Measurements from ENCODE around the gene RAB44. TPM values are rescaled to one million over a fixed set of nuclear protein-coding genes. Genes with fewer than 3 reads are reported as not detected.
A peak's percentile ranks its signal among the peaks of the same experiment; 100 is the strongest.

RAB44 gene
- total and polyA plus RNA-seq, 2 donors from 2014 or later: 1.5 TPM; not detected in 1

DNA sequence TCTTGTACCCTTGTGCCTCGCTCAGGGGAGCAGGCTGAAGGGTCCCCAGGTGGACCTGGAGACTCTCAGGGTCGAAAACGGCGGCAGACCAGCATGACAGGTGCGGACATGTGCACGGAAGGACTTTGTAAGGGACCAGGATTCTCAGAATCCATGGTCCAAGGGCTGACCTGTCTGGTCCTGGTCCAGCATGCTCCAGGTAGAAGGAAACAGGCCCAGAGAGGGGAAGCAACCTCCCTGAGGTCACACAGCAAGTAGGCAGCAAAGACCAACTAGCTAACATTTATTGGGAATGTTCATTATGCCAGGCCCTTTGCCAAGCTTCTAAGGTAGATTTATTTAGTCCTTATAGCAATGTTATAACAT is 13.2 kb upstream of the RAB44 start:
- no peak for DNase-seq
- Histone ChIP-seq H3K4me1 (ENCODE audit: control insufficient read depth in 2 of 3, insufficient read depth in 2 of 3, low read depth in 1 of 3, low read length in 3 of 3) (peaks cover 0 to 16% (median 13%) of the 10 kb centered on the region in 3 donors), H3K4me3 (ENCODE audit: low read length in 3 of 3) (no peak overlapping the region), H3K9ac (ENCODE audit: low read length in 3 of 3) (no peak overlapping the region), H3K27ac (ENCODE audit: low read depth in 2 of 2, low read length in 2 of 2) (no peak overlapping the region), H3K9me3 (ENCODE audit: control insufficient read depth in 2 of 3, insufficient read depth in 1 of 3, low read length in 3 of 3) (no peaks in the 10 kb centered on the region), H3K36me3 (ENCODE audit: control insufficient read depth in 2 of 3, insufficient read depth in 3 of 3, low read length in 3 of 3) (peaks cover 0 to 20% (median 8%) of the 10 kb centered on the region in 3 donors), H3K27me3 (ENCODE audit: control insufficient read depth, insufficient read depth, low read length) (no peaks in the 10 kb centered on the region)
- TF ChIP-seq, protein P1, sequence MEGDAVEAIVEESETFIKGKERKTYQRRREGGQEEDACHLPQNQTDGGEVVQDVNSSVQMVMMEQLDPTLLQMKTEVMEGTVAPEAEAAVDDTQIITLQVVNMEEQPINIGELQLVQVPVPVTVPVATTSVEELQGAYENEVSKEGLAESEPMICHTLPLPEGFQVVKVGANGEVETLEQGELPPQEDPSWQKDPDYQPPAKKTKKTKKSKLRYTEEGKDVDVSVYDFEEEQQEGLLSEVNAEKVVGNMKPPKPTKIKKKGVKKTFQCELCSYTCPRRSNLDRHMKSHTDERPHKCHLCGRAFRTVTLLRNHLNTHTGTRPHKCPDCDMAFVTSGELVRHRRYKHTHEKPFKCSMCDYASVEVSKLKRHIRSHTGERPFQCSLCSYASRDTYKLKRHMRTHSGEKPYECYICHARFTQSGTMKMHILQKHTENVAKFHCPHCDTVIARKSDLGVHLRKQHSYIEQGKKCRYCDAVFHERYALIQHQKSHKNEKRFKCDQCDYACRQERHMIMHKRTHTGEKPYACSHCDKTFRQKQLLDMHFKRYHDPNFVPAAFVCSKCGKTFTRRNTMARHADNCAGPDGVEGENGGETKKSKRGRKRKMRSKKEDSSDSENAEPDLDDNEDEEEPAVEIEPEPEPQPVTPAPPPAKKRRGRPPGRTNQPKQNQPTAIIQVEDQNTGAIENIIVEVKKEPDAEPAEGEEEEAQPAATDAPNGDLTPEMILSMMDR (IDR thresholded peaks at IDR 0.05; ENCODE audit: borderline replicate concordance, extremely low read depth, insufficient read depth): no peak
- intact Hi-C loops (cut with DNase I): no loop called here
- no peak for FAIRE-seq

DNA sequence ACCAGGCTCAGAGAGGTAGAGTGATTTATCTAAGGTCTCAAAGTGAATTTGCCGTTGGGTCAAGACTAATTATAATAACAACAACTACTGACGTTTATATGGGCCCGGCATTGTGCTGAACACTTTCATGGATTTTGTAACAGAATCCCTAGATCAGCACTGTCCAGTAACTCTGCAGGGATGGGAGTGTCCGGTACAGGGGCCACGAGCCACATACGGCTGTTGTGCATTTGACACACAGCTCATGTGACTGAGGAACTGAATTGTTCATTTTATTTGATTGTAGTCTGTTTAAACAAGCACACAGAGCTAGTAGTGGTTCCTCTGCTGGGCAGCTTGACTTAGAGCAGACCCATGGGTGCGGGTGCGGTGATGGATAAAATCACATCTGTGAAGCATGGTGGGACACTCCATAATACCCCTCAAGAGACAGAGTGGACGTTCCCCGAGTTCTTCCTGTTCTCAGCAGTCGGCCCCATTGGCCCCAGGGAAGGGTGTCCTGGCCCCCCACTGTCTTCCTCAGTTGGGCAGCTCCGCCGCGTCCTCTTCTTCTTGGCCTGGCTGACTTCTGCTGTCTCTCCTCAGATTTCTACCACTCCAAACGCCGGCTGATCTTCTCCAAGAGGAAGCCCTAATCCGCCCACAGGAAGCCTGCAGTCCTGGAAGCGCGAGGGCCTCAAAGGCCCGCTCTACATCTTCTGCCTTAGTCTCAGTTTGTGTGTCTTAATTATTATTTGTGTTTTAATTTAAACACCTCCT is 12.3 kb upstream of the RAB44 start:
- intact Hi-C loops (cut with DNase I): no loop called here
- H3K27ac ChIP-seq (ENCODE audit: low read depth in 2 of 2, low read length in 2 of 2): peak overlapping the region in 1 of 2 donors; percentile 14
- no peak overlapping the region for H3K9ac ChIP-seq (ENCODE audit: low read length in 3 of 3)
- no peak overlapping the region for H3K4me3 ChIP-seq (ENCODE audit: low read length in 3 of 3)
- no peaks in the 10 kb centered on the region for H3K9me3 ChIP-seq (ENCODE audit: control insufficient read depth in 2 of 3, insufficient read depth in 1 of 3, low read length in 3 of 3)
- TF ChIP-seq, protein P1 (IDR thresholded peaks at IDR 0.05; ENCODE audit: borderline replicate concordance, extremely low read depth, insufficient read depth): no peak
- no peaks in the 10 kb centered on the region for H3K27me3 ChIP-seq (ENCODE audit: control insufficient read depth, insufficient read depth, low read length)
- peaks cover 0 to 16% (median 13%) of the 10 kb centered on the region in 3 donors for H3K4me1 ChIP-seq (ENCODE audit: control insufficient read depth in 2 of 3, insufficient read depth in 2 of 3, low read depth in 1 of 3, low read length in 3 of 3)
- DNase-seq (no peak), FAIRE-seq (no peak)
- peaks cover 0 to 20% (median 8%) of the 10 kb centered on the region in 3 donors for H3K36me3 ChIP-seq (ENCODE audit: control insufficient read depth in 2 of 3, insufficient read depth in 3 of 3, low read length in 3 of 3)

DNA sequence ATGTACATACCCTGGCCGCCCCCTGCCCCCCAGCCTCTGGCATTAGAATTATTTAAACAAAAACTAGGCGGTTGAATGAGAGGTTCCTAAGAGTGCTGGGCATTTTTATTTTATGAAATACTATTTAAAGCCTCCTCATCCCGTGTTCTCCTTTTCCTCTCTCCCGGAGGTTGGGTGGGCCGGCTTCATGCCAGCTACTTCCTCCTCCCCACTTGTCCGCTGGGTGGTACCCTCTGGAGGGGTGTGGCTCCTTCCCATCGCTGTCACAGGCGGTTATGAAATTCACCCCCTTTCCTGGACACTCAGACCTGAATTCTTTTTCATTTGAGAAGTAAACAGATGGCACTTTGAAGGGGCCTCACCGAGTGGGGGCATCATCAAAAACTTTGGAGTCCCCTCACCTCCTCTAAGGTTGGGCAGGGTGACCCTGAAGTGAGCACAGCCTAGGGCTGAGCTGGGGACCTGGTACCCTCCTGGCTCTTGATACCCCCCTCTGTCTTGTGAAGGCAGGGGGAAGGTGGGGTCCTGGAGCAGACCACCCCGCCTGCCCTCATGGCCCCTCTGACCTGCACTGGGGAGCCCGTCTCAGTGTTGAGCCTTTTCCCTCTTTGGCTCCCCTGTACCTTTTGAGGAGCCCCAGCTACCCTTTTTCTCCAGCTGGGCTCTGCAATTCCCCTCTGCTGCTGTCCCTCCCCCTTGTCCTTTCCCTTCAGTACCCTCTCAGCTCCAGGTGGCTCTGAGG is 11.5 kb upstream of the RAB44 start:
- DNase-seq: no peak
- intact Hi-C loops (cut with DNase I): no loop called here

More for the DNA sequence above, 11.5 kb upstream of the RAB44 start:
- peaks cover 0 to 13% (median 9%) of the 10 kb centered on the region in 3 donors for H3K4me1 ChIP-seq (ENCODE audit: control insufficient read depth in 2 of 3, insufficient read depth in 2 of 3, low read depth in 1 of 3, low read length in 3 of 3)
- peaks cover 0 to 20% (median 8%) of the 10 kb centered on the region in 3 donors for H3K36me3 ChIP-seq (ENCODE audit: control insufficient read depth in 2 of 3, insufficient read depth in 3 of 3, low read length in 3 of 3)
- H3K27ac ChIP-seq (ENCODE audit: low read depth in 2 of 2, low read length in 2 of 2): peak overlapping the region in 1 of 2 donors; percentile 14
- H3K4me3 ChIP-seq (ENCODE audit: low read length in 3 of 3): no peak overlapping the region
- TF ChIP-seq, protein P1 (IDR thresholded peaks at IDR 0.05; ENCODE audit: borderline replicate concordance, extremely low read depth, insufficient read depth): no peak
- H3K9ac ChIP-seq (ENCODE audit: low read length in 3 of 3): no peak overlapping the region
- H3K9me3 ChIP-seq (ENCODE audit: control insufficient read depth in 2 of 3, insufficient read depth in 1 of 3, low read length in 3 of 3): no peaks in the 10 kb centered on the region
- no peak for FAIRE-seq
- H3K27me3 ChIP-seq (ENCODE audit: control insufficient read depth, insufficient read depth, low read length): no peaks in the 10 kb centered on the region
